ENCODE data around the gene IL17F. TPM values are rescaled to one million over a fixed set of nuclear protein-coding genes. Genes with fewer than 3 reads are reported as not detected.
A peak's percentile ranks its signal among the peaks of the same experiment; 100 is the strongest.

Gene IL17F
- total and polyA plus RNA-seq, 4 donors, result not detected

DNA sequence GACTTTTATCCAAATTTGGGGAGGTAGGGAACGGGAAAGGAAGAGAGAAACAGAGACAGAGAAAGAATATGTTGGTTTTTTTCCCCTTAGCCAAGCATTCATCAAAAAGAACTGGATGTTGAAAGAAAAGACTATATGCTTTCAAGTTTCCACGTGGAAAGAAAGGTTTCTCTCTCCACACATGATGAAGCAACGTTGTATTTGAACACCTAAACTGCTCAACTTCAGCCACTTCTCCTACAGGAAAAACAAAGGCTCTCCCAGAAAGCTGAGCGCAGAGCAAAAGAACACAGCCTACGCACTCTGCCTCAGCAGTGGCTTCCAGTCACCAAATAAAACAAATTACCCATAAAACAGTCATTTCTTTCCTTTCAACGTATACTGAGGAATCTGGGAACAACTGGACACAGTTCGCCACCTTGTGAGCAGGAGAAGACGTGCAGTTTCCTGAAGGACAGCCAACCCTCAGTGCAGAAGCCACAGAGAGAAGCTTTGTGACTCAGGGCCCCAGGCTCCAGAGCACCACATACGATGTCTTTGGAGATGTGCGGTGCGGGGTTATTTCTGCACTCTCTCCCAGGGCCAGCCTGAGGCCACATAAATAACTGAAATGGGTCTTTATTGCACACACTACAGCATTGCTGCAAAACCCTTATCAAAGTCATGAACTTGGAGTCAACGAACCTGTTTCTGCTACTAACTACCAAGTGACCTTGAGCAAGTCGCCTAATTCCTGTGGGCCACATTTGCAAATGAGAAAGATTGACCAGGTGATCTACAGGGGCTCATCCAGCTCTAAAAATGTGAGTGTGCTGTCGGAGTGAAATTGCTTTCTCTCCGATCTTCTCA, 10.1 kb downstream of the IL17F start:
- Histone ChIP-seq H3K9me3 (ENCODE audit: control insufficient read depth in 4 of 4, low read length in 3 of 4) (no peaks in the 10 kb centered on the region), H3K4me3 (ENCODE audit: low read depth in 1 of 3, low read length in 3 of 3) (no peak overlapping the region), H3K9ac (ENCODE audit: low read depth in 1 of 2, low read length in 2 of 2) (no peak overlapping the region), H3K27ac (ENCODE audit: low read depth in 1 of 2, low read length in 2 of 2) (no peak overlapping the region), H3K4me1 (ENCODE audit: control insufficient read depth in 4 of 4, insufficient read depth in 4 of 4, low read length in 3 of 4) (peaks cover 0 to 6% (median 2%) of the 10 kb centered on the region in 4 donors), H3K36me3 (ENCODE audit: control insufficient read depth in 4 of 4, insufficient read depth in 3 of 4, low read depth in 1 of 4, low read length in 3 of 4) (no peaks in the 10 kb centered on the region), H3K27me3 (ENCODE audit: control insufficient read depth in 4 of 4, insufficient read depth in 4 of 4, low read length in 3 of 4) (no peaks in the 10 kb centered on the region)
- WGBS, result 40% methylated on average over 15 of the region's 15 CpGs
- no peak for DNase-seq (ENCODE audit: low spot score)
- TF ChIP-seq RAD21 (IDR thresholded peaks at IDR 0.05), result peak; percentile 84 to 87
- TF ChIP-seq, protein P1, sequence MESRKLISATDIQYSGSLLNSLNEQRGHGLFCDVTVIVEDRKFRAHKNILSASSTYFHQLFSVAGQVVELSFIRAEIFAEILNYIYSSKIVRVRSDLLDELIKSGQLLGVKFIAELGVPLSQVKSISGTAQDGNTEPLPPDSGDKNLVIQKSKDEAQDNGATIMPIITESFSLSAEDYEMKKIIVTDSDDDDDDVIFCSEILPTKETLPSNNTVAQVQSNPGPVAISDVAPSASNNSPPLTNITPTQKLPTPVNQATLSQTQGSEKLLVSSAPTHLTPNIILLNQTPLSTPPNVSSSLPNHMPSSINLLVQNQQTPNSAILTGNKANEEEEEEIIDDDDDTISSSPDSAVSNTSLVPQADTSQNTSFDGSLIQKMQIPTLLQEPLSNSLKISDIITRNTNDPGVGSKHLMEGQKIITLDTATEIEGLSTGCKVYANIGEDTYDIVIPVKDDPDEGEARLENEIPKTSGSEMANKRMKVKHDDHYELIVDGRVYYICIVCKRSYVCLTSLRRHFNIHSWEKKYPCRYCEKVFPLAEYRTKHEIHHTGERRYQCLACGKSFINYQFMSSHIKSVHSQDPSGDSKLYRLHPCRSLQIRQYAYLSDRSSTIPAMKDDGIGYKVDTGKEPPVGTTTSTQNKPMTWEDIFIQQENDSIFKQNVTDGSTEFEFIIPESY (IDR thresholded peaks at IDR 0.05), result no peak
- TF ChIP-seq FOXA2 (IDR thresholded peaks at IDR 0.05), result no peak
- no peak for TF ChIP-seq EGR1 (IDR thresholded peaks at IDR 0.05; ENCODE audit: low read depth in 2 of 2)
- TF ChIP-seq RXRA (IDR thresholded peaks at IDR 0.05), result peak; percentile 19 to 52
- TF ChIP-seq, protein P2, sequence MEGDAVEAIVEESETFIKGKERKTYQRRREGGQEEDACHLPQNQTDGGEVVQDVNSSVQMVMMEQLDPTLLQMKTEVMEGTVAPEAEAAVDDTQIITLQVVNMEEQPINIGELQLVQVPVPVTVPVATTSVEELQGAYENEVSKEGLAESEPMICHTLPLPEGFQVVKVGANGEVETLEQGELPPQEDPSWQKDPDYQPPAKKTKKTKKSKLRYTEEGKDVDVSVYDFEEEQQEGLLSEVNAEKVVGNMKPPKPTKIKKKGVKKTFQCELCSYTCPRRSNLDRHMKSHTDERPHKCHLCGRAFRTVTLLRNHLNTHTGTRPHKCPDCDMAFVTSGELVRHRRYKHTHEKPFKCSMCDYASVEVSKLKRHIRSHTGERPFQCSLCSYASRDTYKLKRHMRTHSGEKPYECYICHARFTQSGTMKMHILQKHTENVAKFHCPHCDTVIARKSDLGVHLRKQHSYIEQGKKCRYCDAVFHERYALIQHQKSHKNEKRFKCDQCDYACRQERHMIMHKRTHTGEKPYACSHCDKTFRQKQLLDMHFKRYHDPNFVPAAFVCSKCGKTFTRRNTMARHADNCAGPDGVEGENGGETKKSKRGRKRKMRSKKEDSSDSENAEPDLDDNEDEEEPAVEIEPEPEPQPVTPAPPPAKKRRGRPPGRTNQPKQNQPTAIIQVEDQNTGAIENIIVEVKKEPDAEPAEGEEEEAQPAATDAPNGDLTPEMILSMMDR (IDR thresholded peaks at IDR 0.05; ENCODE audit: low read depth, low read length, missing input control), result peak; percentile 53
- peak; percentile 9 to 13 for TF ChIP-seq HNF4A (conservative IDR thresholded peaks at IDR 0.05)
- no peak for TF ChIP-seq TAF1 (conservative IDR thresholded peaks at IDR 0.05)
- no peak for TF ChIP-seq NR2F2 (IDR thresholded peaks at IDR 0.05)
- TF ChIP-seq, protein P3, sequence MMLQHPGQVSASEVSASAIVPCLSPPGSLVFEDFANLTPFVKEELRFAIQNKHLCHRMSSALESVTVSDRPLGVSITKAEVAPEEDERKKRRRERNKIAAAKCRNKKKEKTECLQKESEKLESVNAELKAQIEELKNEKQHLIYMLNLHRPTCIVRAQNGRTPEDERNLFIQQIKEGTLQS (IDR thresholded peaks at IDR 0.05), result no peak
- TF ChIP-seq, protein P4, sequence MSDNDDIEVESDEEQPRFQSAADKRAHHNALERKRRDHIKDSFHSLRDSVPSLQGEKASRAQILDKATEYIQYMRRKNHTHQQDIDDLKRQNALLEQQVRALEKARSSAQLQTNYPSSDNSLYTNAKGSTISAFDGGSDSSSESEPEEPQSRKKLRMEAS (IDR thresholded peaks at IDR 0.05), result no peak
- TF ChIP-seq GABPA (IDR thresholded peaks at IDR 0.05 in 1 of 2, conservative IDR thresholded peaks at IDR 0.05 in 1 of 2), result no peak
- no peak for TF ChIP-seq JUND (IDR thresholded peaks at IDR 0.05)
- no peak for TF ChIP-seq HNF4G (IDR thresholded peaks at IDR 0.05)
- TF ChIP-seq, protein P5, sequence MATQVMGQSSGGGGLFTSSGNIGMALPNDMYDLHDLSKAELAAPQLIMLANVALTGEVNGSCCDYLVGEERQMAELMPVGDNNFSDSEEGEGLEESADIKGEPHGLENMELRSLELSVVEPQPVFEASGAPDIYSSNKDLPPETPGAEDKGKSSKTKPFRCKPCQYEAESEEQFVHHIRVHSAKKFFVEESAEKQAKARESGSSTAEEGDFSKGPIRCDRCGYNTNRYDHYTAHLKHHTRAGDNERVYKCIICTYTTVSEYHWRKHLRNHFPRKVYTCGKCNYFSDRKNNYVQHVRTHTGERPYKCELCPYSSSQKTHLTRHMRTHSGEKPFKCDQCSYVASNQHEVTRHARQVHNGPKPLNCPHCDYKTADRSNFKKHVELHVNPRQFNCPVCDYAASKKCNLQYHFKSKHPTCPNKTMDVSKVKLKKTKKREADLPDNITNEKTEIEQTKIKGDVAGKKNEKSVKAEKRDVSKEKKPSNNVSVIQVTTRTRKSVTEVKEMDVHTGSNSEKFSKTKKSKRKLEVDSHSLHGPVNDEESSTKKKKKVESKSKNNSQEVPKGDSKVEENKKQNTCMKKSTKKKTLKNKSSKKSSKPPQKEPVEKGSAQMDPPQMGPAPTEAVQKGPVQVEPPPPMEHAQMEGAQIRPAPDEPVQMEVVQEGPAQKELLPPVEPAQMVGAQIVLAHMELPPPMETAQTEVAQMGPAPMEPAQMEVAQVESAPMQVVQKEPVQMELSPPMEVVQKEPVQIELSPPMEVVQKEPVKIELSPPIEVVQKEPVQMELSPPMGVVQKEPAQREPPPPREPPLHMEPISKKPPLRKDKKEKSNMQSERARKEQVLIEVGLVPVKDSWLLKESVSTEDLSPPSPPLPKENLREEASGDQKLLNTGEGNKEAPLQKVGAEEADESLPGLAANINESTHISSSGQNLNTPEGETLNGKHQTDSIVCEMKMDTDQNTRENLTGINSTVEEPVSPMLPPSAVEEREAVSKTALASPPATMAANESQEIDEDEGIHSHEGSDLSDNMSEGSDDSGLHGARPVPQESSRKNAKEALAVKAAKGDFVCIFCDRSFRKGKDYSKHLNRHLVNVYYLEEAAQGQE (IDR thresholded peaks at IDR 0.05), result no peak
- no peak for TF ChIP-seq FOXA1 (IDR thresholded peaks at IDR 0.05)
- no peak for TF ChIP-seq YY1 (IDR thresholded peaks at IDR 0.05)
- TF ChIP-seq SP1 (IDR thresholded peaks at IDR 0.05), result no peak

All from liver (tissue), 9 donors.